OCI-LY3 (cell line): Measurements from ENCODE around the gene MIER2.

Experiments used
- H2AFZ ChIP-seq: fragments of 200-600, 300-600 bp; shearing (Covaris generic); 2 replicates; pipeline ENCODE4 v1.6.0; 2014; ENCODE audit warnings: antibody characterized with exemption, low read depth, low read length
- H3K27ac ChIP-seq: fragments of 200-600, 300-600 bp; sonication (generic); 2 replicates; pipeline ENCODE4 v1.5.1; 2014; ENCODE audit warnings: mild to moderate bottlenecking, low read length, moderate library complexity, mixed read lengths
- H3K27me3 ChIP-seq: fragments of 200-600, 300-600 bp; sonication (generic); 2 replicates; pipeline ENCODE4 v1.6.1; 2014; ENCODE audit warnings: low read depth, low read length, mixed read lengths
- H3K36me3 ChIP-seq: fragments of 200-600, 300-600 bp; sonication (generic); replicated peaks from 2 replicates; pipeline ENCODE3; 2014; ENCODE audit warnings: low read depth, low read length, mixed read lengths
- H3K4me1 ChIP-seq: fragments of 300-600, 200-600 bp; sonication (generic); 2 replicates; pipeline ENCODE4 v1.6.1; 2014; ENCODE audit warnings: low read length, mixed read lengths
- H3K4me2 ChIP-seq: fragments of 200-600, 300-600 bp; sonication (generic); 2 replicates; pipeline ENCODE4 v1.6.1; 2014; ENCODE audit warnings: low read length, mixed read lengths
- H3K4me3 ChIP-seq: fragments of 300-600, 200-600 bp; sonication (generic); 2 replicates; pipeline ENCODE4 v1.5.1; 2014; ENCODE audit warnings: antibody characterized with exemption, mild to moderate bottlenecking, low read length, moderate library complexity
- H3K79me2 ChIP-seq: fragments of 300-600, 200-600 bp; shearing (Covaris generic); 2 replicates; pipeline ENCODE4 v1.6.1; 2014; ENCODE audit warnings: mild to moderate bottlenecking, low read length, mixed read lengths
- H3K9ac ChIP-seq: fragments of 300-600, 200-600 bp; shearing (Covaris generic); 2 replicates; pipeline ENCODE4 v1.6.0; 2014; ENCODE audit warnings: mild to moderate bottlenecking, low read length, moderate library complexity
- H3K9me3 ChIP-seq: fragments of 200-600, 300-600 bp; shearing (Covaris generic); 2 replicates; pipeline ENCODE4 v1.6.1; 2014; ENCODE audit warnings: low read length, mixed read lengths; ENCODE audit not compliant: insufficient read depth
- H4K20me1 ChIP-seq: fragments of 200-600, 300-600 bp; sonication (generic); 2 replicates; pipeline ENCODE4 v1.6.1; 2016; ENCODE audit warnings: low read length, mixed read lengths; ENCODE audit not compliant: insufficient read depth
- CTCF ChIP-seq: fragments of 200-600, 300-600 bp; sonication (generic); IDR thresholded peaks from 2 replicates; pipeline ENCODE4 v1.5.1; 2014; ENCODE audit warnings: antibody characterized with exemption, low read length, low read depth
- EZH2phosphoT487 ChIP-seq: fragments of 200-600 bp; shearing (Covaris generic); IDR thresholded peaks from 2 replicates; pipeline ENCODE4 v1.6.1; 2018; ENCODE audit warnings: antibody characterized with exemption, mixed run types, low read depth

MIER2 gene

GRCh38 chr19:391207-391557 is 46.6 kb upstream of the MIER2 start:
- Histone ChIP-seq H3K9me3 (peaks cover 5% of the 10 kb centered on the region; the same call in 1 of the 2 replicates), H3K27me3 (no peaks in the 10 kb centered on the region)

GRCh38 chr19:390386-391206 is 46.0 kb upstream of the MIER2 start:
- Histone ChIP-seq H3K36me3 (no peaks in the 10 kb centered on the region), H3K9me3 (peaks cover 5% of the 10 kb centered on the region; the same call in 1 of the 2 replicates), H2AFZ (no peak overlapping the region), H3K79me2 (no peaks in the 10 kb centered on the region), H3K4me1 (no peaks in the 10 kb centered on the region), H3K27ac (no peak overlapping the region), H3K9ac (no peak overlapping the region), H3K4me2 (no peak overlapping the region), H3K4me3 (no peak overlapping the region), H3K27me3 (no peaks in the 10 kb centered on the region), H4K20me1 (no peaks in the 10 kb centered on the region)
- no peak for TF ChIP-seq EZH2phosphoT487

More at GRCh38 chr19:391207-391557, 46.6 kb upstream of the MIER2 start:
- Histone ChIP-seq H2AFZ (no peak overlapping the region), H3K9ac (no peak overlapping the region), H4K20me1 (no peaks in the 10 kb centered on the region), H3K27ac (no peak overlapping the region), H3K4me3 (no peak overlapping the region), H3K36me3 (no peaks in the 10 kb centered on the region), H3K79me2 (no peaks in the 10 kb centered on the region), H3K4me1 (no peaks in the 10 kb centered on the region), H3K4me2 (no peak overlapping the region)
- no peak for TF ChIP-seq CTCF
- TF ChIP-seq EZH2phosphoT487 = no peak

- Histone ChIP-seq H3K79me2 (no peaks in the 10 kb centered on the region), H3K9ac (no peak overlapping the region), H3K27ac (no peak overlapping the region), H3K4me2 (no peak overlapping the region), H3K9me3 (peaks cover 5% of the 10 kb centered on the region; the same call in 1 of the 2 replicates), H3K4me3 (no peak overlapping the region), H4K20me1 (no peaks in the 10 kb centered on the region), H3K27me3 (no peaks in the 10 kb centered on the region), H3K36me3 (no peaks in the 10 kb centered on the region), H3K4me1 (no peaks in the 10 kb centered on the region), H2AFZ (no peak overlapping the region)
- TF ChIP-seq CTCF (no peak), EZH2phosphoT487 (no peak)
Observed at GRCh38 chr19:389935-390289, 45.3 kb upstream of the MIER2 start.

GRCh38 chr19:389255-389934 is 44.8 kb upstream of the MIER2 start:
- TF ChIP-seq CTCF (no peak), EZH2phosphoT487 (no peak)
- Histone ChIP-seq H3K9me3 (peaks cover 5% of the 10 kb centered on the region; the same call in 1 of the 2 replicates), H3K4me1 (no peaks in the 10 kb centered on the region), H4K20me1 (no peaks in the 10 kb centered on the region), H3K4me2 (no peak overlapping the region), H3K27ac (no peak overlapping the region), H3K9ac (no peak overlapping the region), H3K36me3 (no peaks in the 10 kb centered on the region), H3K4me3 (no peak overlapping the region), H2AFZ (no peak overlapping the region), H3K27me3 (no peaks in the 10 kb centered on the region), H3K79me2 (no peaks in the 10 kb centered on the region)
